Measurements from ENCODE around the gene HSF4. TPM values are rescaled to one million over a fixed set of nuclear protein-coding genes. Genes with fewer than 3 reads are reported as not detected.

The HSF4 gene
- total RNA-seq, 1 donor from 2014 or later, result 2.2 TPM

DNA sequence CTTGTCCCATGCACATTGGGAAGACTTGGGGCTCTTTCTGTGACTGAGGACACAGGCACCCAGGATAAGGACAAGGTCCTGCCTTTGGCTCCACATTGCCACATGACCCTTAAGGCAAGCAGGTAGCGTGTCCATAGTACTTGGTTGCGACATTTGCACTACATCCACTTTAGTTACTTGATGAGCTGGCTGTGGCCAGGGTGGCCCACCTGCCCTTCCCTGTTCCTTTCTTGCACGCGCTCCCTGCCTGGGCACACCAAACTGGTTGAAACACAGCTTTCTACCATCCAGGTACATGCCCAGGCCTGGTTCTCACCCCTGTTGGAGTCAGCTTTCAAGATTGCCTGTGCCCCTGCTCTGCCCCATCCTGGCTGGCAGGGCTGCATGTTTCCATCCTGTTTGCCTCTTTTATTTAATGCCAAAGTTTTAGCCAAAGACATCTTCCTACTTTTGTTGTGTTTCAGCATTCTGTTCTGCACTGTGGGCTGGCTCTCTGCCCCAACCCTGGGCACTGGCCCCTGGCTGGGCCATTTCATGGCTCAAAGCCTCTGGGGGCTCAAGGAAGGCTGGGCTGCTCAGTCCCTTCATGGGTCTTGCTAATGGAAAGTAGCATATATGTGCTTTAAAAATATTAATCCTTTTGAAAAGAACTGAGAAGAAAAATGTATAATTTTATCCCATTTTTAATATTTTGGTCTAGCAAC lies 17.0 kb upstream of the HSF4 start:
- H3K27me3 Mint-ChIP-seq, result peaks cover 19% of the 10 kb centered on the region
- no peak for DNase-seq (ENCODE audit: low spot score, unreplicated experiment)
- no peak overlapping the region for H3K27ac Mint-ChIP-seq
- H3K36me3 Mint-ChIP-seq (ENCODE audit: insufficient read depth), result peaks cover 15% of the 10 kb centered on the region
- no peaks in the 10 kb centered on the region for H3K9me3 Mint-ChIP-seq (ENCODE audit: low read depth)
- TF ChIP-seq, protein P1, sequence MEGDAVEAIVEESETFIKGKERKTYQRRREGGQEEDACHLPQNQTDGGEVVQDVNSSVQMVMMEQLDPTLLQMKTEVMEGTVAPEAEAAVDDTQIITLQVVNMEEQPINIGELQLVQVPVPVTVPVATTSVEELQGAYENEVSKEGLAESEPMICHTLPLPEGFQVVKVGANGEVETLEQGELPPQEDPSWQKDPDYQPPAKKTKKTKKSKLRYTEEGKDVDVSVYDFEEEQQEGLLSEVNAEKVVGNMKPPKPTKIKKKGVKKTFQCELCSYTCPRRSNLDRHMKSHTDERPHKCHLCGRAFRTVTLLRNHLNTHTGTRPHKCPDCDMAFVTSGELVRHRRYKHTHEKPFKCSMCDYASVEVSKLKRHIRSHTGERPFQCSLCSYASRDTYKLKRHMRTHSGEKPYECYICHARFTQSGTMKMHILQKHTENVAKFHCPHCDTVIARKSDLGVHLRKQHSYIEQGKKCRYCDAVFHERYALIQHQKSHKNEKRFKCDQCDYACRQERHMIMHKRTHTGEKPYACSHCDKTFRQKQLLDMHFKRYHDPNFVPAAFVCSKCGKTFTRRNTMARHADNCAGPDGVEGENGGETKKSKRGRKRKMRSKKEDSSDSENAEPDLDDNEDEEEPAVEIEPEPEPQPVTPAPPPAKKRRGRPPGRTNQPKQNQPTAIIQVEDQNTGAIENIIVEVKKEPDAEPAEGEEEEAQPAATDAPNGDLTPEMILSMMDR (IDR thresholded peaks at IDR 0.05; ENCODE audit: unreplicated experiment), result no peak
- H3K4me1 Mint-ChIP-seq (ENCODE audit: low read depth), result peaks cover 2% of the 10 kb centered on the region
- H3K4me3 Mint-ChIP-seq (ENCODE audit: low read depth), result no peak overlapping the region

DNA sequence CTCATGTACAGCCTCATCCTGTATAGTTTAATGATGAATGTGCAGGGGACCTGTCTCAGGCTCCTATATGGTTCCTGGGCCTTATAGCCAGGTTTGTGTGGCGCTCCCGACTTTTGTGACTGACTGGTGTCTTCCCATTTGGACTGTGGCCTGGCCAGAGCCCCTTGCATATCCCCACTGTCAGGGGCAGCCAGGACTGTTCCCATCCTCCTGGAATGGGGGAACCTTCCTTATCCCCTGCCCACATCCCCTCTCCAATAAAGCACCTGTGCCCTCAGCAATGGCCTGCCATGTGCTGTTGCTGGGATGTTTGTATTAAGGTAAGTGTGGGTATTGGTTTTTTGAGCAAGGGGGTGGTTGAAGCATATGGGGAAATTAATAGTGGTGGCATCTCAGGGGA lies 16.3 kb upstream of the HSF4 start:
- Mint-ChIP-seq H3K4me1 (ENCODE audit: low read depth) (peaks cover 2% of the 10 kb centered on the region), H3K27me3 (peaks cover 25% of the 10 kb centered on the region), H3K36me3 (ENCODE audit: insufficient read depth) (peaks cover 13% of the 10 kb centered on the region), H3K27ac (no peak overlapping the region), H3K4me3 (ENCODE audit: low read depth) (no peak overlapping the region), H3K9me3 (ENCODE audit: low read depth) (no peaks in the 10 kb centered on the region)
- no peak for DNase-seq (ENCODE audit: low spot score, unreplicated experiment)
- TF ChIP-seq, protein P1 (IDR thresholded peaks at IDR 0.05; ENCODE audit: unreplicated experiment), result no peak

DNA sequence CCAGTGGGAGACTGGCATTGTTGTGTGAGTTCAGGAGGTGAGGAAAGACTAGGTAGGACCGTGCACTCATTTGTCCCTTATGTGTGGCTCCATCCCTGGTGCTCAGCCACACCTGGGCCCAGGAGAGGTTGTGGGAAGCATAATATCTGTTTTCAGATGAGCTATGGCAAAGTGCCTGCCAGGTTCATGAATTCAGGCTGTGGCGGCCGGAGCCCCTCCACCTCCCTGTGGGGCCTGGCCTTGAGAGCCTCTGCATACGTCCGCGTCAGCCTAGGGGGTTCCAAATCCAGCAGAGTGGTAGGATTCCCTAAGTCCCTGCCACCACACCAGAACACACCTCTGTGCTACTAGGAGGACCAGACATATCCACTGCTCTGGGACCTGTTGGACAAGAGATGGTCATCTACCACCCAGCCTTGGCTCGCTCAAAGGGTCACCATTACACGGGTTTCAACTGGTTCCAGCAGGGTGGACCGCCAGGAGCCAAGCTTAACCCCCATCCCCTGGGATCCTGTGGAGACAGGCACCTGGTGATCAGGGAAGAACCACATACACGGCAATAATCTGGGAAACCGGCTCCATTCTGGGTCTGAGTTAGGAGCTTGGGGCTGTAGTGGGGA lies 15.8 kb upstream of the HSF4 start:
- TF ChIP-seq, protein P1 (IDR thresholded peaks at IDR 0.05; ENCODE audit: unreplicated experiment), result no peak
- no peaks in the 10 kb centered on the region for H3K9me3 Mint-ChIP-seq (ENCODE audit: low read depth)
- peaks cover 30% of the 10 kb centered on the region for H3K27me3 Mint-ChIP-seq
- peak overlapping the region; percentile 11 for H3K4me3 Mint-ChIP-seq (ENCODE audit: low read depth)
- H3K36me3 Mint-ChIP-seq (ENCODE audit: insufficient read depth), result peaks cover 10% of the 10 kb centered on the region
- no peak overlapping the region for H3K27ac Mint-ChIP-seq
- DNase-seq (ENCODE audit: low spot score, unreplicated experiment), result no peak
- H3K4me1 Mint-ChIP-seq (ENCODE audit: low read depth), result peaks cover 2% of the 10 kb centered on the region

DNA sequence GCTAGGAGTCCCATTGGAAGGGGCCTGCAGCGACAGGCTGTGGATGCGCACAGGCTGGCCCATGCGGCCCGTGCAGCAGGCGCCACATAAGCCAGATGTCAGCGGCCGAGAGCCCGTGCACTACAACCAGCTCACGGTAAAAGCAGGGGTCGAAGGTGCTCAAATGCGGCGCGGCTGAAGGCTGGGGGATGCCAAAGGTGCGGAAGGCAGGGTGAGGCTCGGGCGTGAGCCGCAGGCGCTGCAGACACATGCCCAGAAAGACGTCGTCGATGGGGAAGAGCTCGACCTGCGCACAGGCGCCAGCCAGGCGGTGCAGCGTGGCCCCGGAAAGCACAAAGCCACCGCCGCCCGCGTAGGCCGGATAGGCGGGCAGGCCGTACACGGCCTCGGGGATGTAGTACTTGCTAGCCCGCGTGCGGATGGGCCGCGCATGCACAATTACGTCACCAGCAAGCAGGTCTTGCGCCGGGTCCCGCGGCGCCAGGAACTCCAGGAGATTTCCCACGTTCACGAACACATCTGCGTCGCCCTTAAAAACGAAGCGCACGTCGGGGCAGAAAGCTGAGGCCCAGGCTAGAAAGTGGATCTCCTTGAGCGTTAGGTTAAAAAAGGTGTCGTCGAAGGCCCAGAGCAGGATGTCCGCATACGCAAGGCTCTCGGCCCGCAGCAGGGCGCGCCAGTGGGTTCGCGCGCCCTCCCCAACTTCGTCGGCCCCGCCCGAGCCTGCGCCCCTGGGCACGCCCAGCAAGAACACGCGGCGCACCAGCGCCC lies 15.1 kb upstream of the HSF4 start:
- TF ChIP-seq, protein P1 (IDR thresholded peaks at IDR 0.05; ENCODE audit: unreplicated experiment), result no peak
- Mint-ChIP-seq H3K27me3 (peaks cover 36% of the 10 kb centered on the region), H3K4me1 (ENCODE audit: low read depth) (peaks cover 2% of the 10 kb centered on the region), H3K4me3 (ENCODE audit: low read depth) (no peak overlapping the region), H3K36me3 (ENCODE audit: insufficient read depth) (peaks cover 10% of the 10 kb centered on the region), H3K9me3 (ENCODE audit: low read depth) (no peaks in the 10 kb centered on the region), H3K27ac (no peak overlapping the region)
- no peak for DNase-seq (ENCODE audit: low spot score, unreplicated experiment)

DNA sequence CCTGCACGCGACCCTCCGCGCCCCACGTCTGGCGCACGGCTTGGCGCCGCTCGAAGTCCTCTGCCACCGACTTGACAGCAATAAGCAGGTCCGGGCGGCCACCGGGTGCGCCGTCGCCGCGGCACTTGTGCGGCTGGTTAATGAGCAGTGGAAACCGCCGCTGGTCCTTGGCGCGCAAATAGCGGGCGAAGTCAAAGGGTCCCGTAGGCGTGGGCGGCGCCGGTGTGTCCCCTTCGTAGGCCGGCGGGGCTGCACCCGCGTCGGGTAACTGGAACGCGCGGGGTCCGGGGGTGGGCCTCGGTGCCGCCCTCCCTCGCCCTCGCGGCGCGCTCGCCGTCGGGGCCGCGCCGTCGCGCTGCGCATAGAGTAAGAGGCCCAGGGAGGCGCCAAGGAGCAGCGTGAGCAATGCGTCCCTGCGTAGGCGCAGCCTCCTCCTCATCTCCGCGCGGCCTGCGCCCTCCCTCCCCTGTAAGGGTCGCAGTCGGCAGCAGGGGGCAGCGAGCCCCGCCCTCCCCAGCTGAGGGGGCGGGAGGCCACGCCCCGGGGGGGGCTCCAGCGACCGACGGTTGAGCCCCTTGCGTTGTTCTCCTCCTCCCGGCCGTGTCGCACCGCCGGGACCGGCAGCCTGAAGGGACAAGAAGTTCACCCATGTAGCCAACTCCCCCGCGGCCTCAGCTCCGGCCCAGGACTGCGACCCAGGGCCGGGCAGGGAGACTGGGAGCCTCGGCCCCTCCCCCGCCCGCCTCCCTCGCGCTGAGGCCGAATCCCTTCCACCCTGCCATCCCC lies 14.3 kb upstream of the HSF4 start:
- no peak for DNase-seq (ENCODE audit: low spot score, unreplicated experiment)

More for the DNA sequence above, 14.3 kb upstream of the HSF4 start:
- Mint-ChIP-seq H3K27ac (no peak overlapping the region), H3K9me3 (ENCODE audit: low read depth) (no peaks in the 10 kb centered on the region), H3K36me3 (ENCODE audit: insufficient read depth) (peaks cover 10% of the 10 kb centered on the region), H3K27me3 (peaks cover 38% of the 10 kb centered on the region), H3K4me3 (ENCODE audit: low read depth) (peak overlapping the region; percentile 71), H3K4me1 (ENCODE audit: low read depth) (peaks cover 3% of the 10 kb centered on the region)
- TF ChIP-seq, protein P1 (IDR thresholded peaks at IDR 0.05; ENCODE audit: unreplicated experiment), result peak; percentile 31
